ENCODE data around the gene SH3TC2.

GRCh38 chr5:149056616-149057165 lies 6.2 kb downstream of the SH3TC2 start:
- TF ChIP-seq, protein P1, sequence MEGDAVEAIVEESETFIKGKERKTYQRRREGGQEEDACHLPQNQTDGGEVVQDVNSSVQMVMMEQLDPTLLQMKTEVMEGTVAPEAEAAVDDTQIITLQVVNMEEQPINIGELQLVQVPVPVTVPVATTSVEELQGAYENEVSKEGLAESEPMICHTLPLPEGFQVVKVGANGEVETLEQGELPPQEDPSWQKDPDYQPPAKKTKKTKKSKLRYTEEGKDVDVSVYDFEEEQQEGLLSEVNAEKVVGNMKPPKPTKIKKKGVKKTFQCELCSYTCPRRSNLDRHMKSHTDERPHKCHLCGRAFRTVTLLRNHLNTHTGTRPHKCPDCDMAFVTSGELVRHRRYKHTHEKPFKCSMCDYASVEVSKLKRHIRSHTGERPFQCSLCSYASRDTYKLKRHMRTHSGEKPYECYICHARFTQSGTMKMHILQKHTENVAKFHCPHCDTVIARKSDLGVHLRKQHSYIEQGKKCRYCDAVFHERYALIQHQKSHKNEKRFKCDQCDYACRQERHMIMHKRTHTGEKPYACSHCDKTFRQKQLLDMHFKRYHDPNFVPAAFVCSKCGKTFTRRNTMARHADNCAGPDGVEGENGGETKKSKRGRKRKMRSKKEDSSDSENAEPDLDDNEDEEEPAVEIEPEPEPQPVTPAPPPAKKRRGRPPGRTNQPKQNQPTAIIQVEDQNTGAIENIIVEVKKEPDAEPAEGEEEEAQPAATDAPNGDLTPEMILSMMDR (conservative IDR thresholded peaks at IDR 0.05): no peak
- no peak for TF ChIP-seq EZH2 (IDR thresholded peaks at IDR 0.05; ENCODE audit: low read depth)

All from PC-9 (cell line).